Ramos (cell line): ENCODE data around the gene SMAD1.

Experiments
- in situ Hi-C: fragments of 300-500 bp; cut with MboI; formaldehyde crosslinking; loops from one replicate; pipeline ENCODE4 v1.14.3; 2022; ENCODE audit warnings: low sequenced_read_pairs; ENCODE audit not compliant: unreplicated experiment

The SMAD1 gene

DNA sequence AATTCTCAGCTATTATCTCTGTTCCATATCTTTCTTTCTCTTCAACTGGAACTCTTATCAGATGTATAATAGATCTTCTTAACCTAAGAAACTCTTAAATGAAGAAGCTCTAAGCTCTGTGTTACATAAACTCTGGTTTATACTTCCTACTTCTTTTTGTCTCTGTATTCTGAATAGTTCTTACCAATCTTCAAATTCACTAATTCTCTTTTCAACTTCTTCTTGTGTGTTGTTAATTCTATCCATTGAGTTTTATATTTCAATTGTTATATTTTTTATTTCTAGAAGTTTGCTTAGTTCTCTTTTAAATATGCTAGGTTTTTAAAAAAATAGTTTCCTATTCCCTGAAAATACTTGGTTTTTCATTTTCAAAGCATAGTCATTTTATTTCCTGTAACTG is 124.3 kb downstream of the SMAD1 start:
- in situ Hi-C loops, result loop anchor here (25.0 kb wide), 1 partner anchor 1419 kb away; no protein-coding TSS in a partner anchor
